Stimulated activated CD4-positive, alpha-beta T cell treated with anti-CD3 and anti-CD28 coated beads, Interleukin-15, amount 100 ng/mL, for 48 hours (primary cell): ENCODE data around the gene PEG3.
"Not testable (repeated sequence)": the region's sequence is repeated elsewhere in the genome, so short reads cannot be mapped to it uniquely, and the experiment has no call there.

ENCODE experiments used
- DNase-seq, 2 donors: peaks; one replicate each; pipeline ENCODE4 v3.0.0-alpha.2; 2020; ENCODE audit warnings: low read depth in 2 of 2

PEG3 gene

DNA sequence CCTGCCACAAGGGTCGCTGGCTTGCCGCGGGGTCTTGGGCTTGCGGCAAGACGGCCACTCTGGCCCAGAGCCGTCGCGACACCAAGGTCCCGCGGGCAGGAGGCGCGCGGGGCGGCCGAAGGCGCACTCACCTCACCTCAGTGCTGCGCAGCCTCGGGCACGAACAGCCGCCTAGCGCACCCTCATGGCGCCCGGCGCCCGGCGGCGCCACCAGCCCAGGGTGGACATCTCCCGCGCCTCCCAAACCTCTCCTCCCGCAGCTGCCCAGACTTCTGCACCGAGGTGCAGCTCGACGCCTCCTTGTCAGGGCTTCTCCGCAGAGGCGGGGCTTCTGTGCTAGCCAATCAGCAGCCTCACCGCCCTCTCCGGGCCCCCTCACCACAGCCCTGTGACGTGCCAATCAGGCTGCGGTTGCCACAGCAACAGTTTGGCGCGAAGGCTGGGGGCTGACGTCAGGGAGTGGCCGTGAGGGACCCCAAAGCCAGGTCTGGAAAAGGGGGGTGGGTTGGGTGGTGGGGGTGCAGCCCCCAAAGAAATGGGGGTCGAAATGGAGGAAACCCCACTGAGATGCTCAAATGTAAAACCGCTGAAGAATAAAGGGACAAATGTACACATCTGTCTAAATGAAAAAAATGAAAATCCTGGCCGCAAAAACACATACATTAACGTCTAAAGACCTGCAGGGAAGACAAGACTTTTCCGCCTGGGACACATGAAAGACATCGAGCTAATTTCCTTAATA is at the start of gene PEG3, which contains the start of gene ZIM2:
TSS of gene PEG3 (minus strand) at position 276 of the 742 bp plus-strand sequence. CDS start 16,071 bp downstream, outside the sequence.
TSS of gene ZIM2 (minus strand) at position 276 of the 742 bp plus-strand sequence. CDS start 16,449 bp downstream, outside the sequence.
- no peak for DNase-seq

DNA sequence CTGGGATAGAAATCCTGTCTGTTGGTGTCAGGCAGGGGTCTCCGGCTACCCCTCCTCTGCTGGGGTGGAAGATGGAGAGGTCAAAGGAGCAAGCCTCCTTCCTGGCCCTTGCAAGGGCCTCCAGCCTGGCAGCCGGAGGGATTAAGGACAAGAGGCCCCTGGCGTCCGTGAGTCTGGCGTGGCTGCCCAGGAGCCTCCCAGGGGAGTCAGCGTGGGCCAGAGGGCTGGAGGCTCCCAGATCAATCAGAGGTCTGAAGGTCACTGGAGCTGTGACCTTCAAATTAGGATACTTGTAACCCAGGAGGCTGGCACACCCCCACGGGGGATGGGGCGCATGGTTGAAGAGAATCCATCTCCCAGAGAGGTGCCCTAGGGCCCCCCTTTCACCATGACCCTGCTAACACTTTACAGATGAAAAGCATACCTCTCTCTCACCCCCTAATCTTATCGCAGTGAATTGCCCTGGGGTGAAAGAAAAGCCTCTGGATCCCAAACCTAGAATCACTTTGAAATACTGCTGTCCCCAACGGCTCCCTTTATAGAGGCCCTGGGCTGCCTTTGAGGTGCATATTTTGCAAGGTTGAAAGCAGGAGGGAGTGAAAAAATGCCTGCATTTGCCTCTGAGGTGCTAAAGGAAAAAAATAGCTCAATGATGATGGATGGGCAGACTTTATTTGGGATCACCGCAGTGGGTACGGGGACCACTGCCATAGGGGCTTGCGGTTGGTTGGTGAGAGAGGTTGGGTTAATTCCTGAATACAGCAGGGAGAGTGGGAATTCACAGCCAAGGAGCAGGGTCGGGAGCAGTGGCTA is 44.9 kb upstream of the PEG3 start:
- no peak for DNase-seq

DNA sequence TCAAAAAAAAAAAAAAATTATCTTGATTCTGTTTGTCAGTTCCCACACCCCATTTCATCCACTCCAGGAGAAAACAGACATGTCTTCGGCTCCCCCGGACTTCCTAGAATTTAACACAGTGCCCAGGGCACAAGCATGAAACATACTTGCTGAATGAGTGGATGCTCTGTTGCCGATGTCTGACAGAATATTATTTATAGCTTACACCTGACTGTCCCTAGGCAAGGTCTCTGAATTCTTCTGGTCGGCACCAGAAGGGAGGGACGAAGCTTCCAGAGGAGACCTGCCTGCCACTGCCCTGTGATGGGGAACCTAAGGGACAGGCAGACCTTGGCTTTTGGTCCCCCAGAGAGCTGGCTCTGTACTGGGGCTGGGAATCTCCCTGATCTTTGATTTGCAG is 43.9 kb upstream of the PEG3 start:
- DNase-seq: no peak

DNA sequence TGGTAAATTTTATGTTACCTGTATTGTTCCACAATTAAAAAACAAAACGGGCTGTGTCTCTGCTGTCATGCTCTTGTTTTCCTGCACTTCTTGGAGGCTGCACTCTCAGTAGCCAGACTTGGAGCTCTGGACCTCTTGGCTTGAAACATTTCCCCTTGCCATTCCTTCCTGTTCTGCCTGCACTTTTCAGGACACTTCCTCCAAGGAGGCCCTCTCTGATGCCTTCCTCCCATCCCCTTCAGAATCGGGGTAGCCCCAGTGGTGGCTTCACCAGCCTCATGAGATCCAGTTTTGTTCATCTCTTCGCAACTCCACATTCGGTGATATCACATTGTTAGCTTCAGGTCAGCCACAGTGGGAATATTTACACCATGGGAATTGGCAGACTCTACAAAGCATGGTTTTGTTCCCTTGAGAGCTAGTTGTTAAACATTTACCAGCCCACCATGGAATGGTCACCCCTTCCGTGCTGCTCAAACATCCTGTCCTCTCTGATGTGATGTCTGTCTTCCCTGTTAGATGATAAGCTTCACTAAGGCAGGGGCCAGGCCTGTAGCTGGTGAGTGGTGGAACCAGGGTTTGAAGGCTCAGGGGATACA is 40.2 kb upstream of the PEG3 start:
- DNase-seq: no peak

DNA sequence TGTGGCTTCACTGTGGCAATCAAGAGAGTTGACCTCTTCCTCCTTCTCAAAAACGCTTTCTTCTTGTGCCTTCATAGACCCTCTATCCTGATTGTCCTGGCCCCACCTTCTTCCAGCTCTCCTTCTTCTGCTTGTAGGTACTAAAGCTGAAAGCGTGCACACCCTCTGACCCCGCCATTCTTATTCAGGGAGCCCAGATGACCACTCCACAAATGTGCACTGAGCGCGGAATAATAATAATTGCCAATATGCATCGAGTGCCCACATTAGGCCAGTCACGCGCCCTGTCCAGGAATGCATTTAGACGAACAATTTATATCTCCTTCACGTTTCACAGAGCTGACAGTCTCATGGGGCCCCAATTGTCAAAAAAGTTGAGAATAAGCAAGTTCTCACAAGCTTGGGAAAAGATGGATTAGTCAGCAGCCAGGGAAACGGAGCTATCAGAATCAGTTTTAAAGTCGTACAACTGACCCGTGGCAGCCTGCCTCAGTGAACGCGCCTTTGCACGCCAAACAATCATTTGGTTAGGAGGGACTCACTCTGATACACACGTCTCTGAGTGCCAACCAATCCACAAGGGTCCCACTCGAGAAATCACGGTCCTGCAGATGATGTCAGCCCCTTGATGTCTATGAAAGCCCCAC is 36.7 kb upstream of the PEG3 start:
- DNase-seq: no peak

DNA sequence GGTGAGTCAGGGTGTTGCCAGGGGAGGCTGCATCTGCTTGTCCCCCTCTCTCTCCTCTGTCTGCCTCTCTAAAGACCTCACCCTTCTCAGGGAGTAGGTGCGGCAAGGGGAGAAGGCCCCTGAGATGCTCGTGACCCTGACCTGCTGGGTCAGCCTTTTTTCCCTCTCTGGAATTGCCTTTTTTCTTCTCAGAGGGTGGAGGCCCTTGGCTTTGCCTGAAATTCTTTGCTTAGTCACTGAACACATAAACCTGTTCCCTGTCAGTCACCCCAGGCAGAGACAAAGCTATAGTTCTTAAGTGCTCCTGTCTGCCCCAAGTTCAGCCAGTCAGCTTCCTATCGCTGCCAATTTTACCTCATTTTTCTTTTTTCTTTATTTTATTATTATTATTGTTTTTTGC is 35.2 kb upstream of the PEG3 start:
- DNase-seq: no peak

DNA sequence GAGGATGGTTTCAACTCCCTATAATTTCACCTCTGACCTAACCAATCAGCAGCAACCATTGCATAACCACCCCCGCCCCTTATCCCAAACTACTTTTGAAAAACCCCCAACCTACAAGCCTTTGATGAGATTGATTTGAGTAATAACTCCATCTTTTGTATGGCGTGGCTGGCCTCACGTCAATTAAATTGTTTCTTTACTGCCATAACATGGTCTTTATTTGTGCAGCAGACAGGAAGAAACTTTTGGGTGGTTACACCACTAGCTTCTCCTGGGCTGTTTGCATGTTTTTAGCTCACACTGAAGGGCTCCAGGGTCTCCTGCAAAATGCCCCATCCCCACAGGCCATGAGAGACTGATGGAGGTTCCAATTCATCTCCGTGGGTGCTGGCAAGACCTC is 34.0 kb upstream of the PEG3 start:
- no peak for DNase-seq

DNA sequence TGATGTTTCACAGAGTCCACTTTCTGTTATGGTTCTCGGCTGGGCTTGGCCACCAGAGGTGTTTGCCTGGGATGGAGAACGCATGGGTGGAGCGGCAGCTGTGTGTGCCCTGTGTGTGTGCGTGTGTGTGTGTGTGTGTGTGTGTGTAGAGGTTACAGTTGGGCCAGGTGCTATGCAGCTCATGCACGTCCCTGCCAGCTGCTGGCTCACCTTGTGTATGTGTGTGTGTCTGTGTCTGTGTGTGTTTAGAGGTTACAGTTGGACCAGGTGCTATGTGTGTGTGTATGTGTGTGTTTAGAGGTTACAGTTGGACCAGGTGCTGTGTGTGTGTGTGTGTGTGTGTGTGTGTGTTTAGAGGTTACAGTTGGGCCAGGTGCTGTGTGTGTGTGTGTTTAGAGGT is 33.0 kb upstream of the PEG3 start:
- no peak for DNase-seq

DNA sequence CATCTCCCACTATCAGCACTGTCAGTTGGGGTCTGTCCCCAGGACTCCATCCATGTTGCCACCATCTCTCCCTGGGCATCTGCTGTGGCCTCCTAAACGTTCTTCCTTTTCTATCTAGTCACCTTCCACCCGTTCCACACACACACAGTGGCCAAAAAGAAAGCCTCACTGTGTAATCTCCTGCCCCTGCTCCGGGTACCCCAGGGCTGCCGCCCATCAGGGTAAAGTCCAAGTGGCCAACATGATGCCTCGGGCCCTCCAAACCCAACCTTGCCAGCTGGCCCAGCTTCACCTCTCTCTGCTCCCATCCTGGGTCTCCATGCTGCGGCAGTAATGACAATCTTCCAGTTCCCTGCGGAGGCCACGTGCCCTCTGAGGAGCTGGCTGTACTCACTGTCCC is 29.4 kb upstream of the PEG3 start:
- no peak for DNase-seq

DNA sequence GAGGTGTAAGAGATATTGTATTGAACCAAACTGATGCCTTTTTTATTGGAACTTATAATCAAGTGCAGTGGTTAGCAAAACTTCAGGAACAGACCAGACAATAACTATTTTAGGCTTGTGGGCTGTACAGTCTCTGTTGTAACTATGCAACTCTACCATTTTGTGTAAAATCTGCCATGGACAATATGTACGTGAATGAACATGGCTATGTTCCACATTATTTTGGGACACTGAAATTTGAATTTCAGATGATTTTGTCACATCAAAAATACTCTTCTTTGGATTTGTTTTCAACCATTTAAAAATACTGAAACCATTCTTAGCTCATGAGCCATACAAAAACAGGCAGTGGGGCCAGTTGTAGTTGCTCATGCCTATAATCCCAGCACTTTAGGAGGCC is 27.9 kb upstream of the PEG3 start:
- DNase-seq: no peak

DNA sequence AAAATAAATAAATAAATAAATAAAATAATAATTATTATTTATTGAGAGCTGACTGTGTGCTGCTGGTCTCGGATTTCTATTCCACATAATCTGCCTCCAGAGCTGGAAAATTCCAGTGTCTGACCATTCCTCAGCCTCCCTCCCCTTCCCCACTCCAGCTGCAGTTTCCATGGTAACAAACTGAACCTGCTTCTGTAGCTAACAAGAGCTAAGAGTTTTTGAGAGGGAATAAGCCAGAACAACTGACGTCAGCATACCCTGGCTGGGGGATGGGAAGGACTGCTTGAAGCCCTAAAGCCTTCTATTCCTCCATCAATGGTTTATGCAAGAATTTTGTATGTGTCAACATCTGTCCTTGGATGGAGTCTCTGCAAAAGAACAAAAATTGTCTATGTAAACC is 26.0 kb upstream of the PEG3 start:
- no peak for DNase-seq

DNA sequence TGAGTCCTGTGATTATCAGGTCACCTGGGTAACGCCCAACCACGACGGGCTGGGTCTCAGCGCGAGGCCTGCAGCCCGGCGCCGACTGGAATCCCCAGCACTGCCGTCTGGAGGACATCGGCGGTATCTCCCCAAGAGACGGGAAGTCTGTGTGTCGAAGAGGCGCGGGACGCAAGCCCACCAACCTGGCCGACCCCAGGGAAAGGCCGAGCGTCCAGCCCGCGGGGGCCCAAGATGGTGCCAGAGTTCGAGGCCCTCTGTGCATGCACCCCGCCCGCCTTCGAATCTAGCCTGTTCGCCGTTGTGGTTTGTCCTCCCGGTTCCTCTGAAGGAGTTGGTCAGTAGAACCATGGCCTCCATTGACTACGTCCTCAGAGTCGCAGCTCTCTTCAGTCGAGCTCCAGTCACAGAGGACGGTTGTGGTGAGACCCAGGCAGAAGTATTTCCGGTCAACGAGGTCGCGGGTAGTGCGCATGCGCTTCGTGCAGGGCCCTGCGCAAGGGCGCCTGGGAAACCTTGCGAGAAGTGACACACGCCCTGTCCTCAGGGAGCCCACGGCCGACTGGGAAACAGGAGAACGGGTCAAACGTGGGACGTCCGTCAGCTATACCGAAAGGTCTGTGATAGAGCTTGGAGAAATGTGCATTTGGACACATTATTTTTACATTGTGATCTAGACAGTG is 24.1 kb upstream of the PEG3 start:
- DNase-seq: no peak

DNA sequence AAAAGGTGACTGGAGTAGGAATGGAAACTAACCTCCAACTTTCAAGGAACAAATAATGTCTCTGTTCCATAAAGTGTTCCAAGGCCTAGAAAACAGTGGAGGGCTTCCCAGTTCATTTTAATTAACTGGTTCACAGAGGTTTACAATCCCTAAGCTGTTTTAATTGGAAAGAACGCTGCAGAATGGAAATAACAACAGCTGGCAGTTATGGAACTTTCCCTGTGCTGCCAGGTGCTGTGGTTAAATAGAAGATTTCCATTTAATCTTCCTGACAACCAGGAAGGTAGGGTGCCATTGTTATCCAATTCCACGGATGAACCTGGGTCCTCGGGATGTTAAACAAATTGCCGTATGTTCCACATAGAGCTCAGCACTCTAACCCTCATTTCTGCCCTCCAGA is 22.2 kb upstream of the PEG3 start:
- no peak for DNase-seq

DNA sequence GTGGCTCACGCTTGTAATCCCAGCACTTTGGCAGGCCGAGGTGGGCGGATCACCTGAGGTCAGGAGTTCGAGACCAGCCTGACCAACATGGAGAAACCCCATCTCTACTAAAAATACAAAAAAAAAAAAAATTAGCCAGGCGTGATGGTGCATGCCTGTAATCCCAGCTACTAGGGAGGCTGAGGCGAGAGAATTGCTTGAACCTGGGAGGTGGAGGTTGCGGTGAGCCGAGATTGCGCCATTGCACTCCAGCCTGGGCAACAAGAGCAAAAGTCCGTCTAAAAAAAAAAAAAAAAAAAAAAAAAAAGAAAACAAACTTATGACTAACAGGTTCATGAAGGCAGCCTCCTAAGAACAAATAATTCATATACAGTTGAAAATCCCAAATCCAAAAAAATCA is 19.9 kb upstream of the PEG3 start:
- not testable (repeated sequence) for DNase-seq

DNA sequence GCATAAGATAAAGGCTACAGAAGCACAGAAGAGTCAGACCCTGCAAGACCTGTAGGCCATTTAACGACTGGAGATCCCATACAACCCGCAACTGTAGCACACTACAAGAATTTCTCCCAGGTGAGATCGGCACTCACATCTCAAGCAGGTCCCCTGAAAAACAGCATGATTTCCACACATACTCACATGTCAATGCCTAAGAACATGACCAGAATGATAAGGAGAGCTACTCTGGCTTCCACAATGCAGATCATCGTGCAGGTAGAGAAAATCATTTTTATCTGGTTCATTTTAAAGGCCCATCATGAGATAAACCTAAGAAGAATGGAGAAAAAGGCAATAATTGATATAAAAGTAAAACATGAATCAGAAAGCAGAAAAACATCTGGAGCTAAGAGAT is 17.5 kb upstream of the PEG3 start:
- no peak for DNase-seq

DNA sequence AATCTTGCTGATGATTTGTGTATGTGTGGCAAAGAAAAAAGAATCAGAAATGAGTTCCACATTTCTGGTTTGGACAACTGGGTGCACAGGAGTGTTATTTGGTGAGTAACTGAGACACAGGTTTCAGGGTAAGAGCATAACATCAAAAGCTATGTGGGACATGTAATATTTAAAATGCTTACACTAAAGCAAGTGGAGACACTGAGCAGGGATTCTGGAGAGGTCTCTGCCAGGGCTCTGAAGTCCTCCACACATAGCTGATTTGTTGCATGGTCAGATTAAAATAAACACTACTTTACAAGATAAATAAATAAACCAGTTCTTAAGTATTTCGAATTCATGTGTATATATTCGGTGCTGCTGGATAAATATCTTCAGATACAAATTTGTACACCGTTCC is 16.3 kb upstream of the PEG3 start:
- DNase-seq: no peak

DNA sequence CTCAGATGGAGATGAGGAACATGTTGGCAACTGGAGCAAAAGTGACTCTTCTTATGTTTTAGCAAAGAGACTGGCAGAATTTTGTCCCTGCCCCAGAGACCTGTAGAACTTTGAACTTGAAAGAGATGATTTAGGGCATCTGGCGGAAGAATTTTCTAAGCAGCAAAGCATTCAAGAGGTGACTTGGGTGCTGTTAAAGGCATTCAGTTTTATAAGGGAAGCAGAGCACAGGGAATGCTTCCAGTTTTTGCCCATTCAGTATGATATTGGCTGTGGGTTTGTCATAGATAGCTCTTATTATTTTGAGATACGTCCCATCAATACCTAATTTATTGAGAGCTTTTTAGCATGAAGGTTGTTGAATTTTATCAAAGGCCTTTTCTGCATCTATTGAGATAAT is 11.8 kb upstream of the PEG3 start:
- DNase-seq: not testable (repeated sequence)

DNA sequence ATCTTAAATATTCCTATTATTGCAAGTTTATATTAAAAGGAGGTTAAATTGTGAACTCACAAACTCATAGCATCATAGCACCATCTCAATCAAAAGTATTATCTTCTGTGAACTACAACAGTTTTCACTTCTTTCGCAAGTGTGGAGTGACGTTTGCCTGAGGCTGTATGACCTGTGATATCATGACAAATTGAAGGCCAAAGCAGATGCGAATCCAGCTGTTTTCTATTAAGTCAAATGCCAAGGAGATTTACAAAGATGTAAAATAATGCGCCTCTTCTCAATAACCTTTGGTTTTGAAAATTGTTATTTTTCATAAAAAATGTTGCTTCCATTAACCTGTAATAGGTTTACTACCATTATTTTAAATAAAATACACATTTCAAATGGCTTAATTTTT is 7.6 kb upstream of the PEG3 start:
- no peak for DNase-seq

DNA sequence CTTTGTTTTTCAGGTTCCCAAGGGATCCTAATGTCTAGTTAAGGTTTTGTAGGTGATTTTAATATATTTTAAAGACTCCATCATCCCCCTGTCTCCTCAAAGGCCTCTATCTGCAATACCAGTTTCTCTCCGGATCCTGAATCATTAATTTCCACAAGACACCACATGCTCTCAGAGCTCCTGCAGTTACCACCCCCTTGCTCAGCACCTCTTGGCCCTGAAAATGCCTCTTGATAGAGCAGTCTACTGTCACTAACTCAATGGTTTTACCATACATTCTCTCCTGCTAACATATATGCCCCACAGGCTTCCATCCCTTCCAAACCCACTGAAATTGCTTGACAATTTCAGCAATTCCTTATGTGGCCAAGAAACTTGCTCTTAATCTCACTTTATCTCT is 1.9 kb upstream of the PEG3 start:
- no peak for DNase-seq

DNA sequence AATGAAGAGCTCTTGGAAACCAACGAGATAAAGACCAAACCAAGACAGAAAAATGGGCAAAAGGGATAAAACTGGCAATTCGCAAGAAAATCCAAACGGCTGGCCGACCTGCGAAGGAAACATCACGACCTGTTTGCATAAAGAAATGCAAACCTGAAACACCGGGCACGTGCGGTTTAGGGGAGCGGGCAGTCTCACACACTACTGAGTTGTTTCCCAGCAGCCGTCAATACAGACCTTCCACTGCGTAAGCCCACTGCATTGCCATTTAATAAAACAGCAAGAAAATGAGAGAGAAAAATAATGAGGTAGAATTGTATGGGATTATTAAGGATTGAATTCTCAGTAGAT is 642 bp upstream of the PEG3 start:
- no peak for DNase-seq

DNA sequence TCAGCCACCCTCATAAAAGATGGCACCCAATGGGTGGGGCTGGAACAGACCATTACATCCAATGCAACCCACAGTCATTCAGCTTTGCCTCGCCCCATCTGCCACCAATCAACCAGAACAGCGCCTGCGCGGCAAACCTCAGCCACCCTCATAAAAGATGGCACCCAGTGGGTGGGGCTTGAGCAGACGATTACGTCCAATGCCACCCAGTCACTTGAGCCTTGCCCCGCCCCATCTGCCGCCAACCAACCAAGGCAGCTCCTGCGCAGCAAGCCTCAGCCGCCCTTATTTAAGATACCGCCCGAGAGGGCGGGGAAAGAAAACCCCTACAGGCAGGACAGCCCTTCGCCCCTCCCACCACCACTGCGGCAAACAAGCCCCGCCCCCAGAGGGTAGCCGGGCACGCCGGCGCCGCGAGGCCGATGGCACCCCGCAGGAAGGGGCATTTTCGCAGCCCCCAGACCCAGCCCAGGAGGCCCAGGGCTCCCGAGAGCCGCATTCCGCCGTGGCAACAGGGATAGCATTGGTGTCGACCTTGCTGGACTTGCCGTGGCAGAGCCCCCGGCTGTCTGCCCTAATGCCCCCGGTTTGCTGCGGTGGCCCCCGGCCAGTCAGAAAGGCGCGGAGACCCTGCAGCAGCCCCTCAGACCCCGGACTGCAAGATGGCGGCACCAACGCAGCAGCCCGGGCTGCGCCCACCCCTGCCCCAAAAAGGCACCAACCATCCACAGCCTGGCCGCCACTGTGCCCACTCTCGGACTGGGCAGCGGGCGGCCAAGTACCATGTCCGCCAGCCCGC is 675 bp downstream of the PEG3 start:
- no peak for DNase-seq
